Measurements from ENCODE around the gene PRDM10. TPM values are rescaled to one million over a fixed set of nuclear protein-coding genes. Genes with fewer than 3 reads are reported as not detected.
"Not testable (repeated sequence)": the region's sequence is repeated elsewhere in the genome, so short reads cannot be mapped to it uniquely, and the experiment has no call there.

The PRDM10 gene, protein sequence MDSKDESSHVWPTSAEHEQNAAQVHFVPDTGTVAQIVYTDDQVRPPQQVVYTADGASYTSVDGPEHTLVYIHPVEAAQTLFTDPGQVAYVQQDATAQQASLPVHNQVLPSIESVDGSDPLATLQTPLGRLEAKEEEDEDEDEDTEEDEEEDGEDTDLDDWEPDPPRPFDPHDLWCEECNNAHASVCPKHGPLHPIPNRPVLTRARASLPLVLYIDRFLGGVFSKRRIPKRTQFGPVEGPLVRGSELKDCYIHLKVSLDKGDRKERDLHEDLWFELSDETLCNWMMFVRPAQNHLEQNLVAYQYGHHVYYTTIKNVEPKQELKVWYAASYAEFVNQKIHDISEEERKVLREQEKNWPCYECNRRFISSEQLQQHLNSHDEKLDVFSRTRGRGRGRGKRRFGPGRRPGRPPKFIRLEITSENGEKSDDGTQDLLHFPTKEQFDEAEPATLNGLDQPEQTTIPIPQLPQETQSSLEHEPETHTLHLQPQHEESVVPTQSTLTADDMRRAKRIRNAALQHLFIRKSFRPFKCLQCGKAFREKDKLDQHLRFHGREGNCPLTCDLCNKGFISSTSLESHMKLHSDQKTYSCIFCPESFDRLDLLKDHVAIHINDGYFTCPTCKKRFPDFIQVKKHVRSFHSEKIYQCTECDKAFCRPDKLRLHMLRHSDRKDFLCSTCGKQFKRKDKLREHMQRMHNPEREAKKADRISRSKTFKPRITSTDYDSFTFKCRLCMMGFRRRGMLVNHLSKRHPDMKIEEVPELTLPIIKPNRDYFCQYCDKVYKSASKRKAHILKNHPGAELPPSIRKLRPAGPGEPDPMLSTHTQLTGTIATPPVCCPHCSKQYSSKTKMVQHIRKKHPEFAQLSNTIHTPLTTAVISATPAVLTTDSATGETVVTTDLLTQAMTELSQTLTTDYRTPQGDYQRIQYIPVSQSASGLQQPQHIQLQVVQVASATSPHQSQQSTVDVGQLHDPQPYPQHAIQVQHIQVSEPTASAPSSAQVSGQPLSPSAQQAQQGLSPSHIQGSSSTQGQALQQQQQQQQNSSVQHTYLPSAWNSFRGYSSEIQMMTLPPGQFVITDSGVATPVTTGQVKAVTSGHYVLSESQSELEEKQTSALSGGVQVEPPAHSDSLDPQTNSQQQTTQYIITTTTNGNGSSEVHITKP
- polyA plus RNA-seq (ENCODE audit: insufficient read length) = 6.0 TPM

- DNase-seq (ENCODE audit: low read depth) = peak; percentile 77
These were observed at the start of gene PRDM10 for GRCh38 chr11:130002352-130002845. Gene PRDM10 (minus strand): TSS chr11:130002835. CDS start chr11:129960964, 41,871 bp downstream.

DNA sequence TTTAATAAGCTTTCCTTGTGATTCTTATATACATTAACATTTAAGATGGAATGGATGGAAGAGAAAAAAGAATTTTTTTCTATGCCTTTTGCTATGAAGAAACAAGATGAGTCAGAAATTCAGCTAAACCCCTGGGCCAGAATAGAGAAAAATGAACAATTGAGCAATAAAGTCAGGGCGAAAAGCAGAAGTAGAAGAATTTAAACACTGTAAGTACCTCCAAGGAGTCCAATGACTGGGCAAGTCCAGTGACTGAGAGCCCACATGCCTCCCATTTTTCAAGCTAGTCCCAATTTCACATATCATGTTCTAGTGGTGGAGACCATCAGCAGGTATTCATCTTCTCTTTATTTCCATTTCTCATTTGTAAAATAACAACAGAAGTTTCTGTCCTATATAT is 48.4 kb upstream of the PRDM10 start:
- no peak for DNase-seq (ENCODE audit: low read depth)

- DNase-seq (ENCODE audit: low read depth) = no peak
These were observed 47.6 kb upstream of the PRDM10 start for GRCh38 chr11:130050257-130050656.

DNA sequence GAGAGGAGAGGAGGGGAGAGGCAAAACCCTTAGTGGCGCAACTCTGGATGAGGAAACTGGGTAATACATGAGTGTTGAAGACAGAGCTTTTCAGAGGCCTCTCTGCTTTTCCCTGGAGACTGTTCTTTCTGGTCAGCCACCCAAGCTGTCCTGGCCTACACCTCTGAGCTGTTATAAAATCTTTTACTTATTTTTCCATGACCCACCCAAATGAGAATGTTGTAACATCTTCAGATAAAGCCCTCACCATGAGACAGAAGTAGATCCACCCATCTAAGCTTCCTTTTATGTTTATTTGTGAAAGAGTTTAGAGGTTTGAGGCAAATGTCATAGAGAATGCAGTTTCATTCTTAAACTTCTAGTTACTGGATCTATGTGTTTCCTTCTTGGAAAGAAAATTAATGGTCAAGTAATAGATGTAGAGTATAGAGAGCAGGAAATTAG is 46.7 kb upstream of the PRDM10 start:
- no peak for DNase-seq (ENCODE audit: low read depth)

- no peak for DNase-seq (ENCODE audit: low read depth)
These were observed 44.5 kb upstream of the PRDM10 start for GRCh38 chr11:130047141-130047540.

DNA sequence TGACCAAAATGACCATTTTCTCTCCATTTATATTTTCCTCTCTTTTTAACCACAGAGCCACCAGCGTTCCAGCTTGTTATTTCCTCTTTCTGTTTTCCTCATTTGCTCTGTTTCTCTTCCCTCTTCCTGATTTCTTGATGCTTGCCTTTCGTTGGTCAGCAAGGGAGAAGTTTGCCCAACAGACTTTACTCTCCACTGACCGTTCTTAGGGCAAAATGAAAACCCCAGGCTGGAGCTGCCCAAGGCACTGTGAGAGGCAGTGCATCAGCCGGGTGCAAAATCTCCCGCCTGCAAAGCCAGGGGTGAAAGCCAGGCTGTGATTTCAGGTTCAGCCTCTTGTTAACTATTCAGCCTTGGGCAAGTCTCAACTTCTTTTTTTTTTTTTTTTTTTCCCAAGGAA is 40.9 kb upstream of the PRDM10 start:
- no peak for DNase-seq (ENCODE audit: low read depth)

- no peak for DNase-seq (ENCODE audit: low read depth)
These were observed 39.5 kb upstream of the PRDM10 start for GRCh38 chr11:130042093-130042591.

- DNase-seq (ENCODE audit: low read depth) = no peak
These were observed 37.8 kb upstream of the PRDM10 start for GRCh38 chr11:130040281-130040940.

- no peak for DNase-seq (ENCODE audit: low read depth)
These were observed 35.4 kb upstream of the PRDM10 start for GRCh38 chr11:130037881-130038585.

DNA sequence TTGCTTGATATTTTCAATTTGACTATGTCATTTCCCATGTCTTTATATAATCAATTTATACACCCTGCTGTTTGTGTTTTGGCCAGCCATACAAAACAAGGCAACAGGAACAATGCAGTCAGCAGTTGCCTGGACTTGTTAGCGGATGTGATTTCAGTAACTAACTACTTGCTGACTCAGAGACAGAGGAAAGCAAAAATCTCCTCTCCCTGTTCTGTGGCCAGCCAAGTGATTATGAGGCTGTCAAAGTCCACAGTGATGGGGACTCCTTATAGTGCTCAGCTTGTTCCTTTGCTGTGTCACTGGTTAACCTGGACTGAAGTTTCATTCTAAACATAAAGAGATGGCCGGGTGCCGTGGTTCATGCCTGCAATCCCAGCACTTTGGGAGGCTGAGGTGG is 34.4 kb upstream of the PRDM10 start:
- DNase-seq (ENCODE audit: low read depth) = no peak

DNA sequence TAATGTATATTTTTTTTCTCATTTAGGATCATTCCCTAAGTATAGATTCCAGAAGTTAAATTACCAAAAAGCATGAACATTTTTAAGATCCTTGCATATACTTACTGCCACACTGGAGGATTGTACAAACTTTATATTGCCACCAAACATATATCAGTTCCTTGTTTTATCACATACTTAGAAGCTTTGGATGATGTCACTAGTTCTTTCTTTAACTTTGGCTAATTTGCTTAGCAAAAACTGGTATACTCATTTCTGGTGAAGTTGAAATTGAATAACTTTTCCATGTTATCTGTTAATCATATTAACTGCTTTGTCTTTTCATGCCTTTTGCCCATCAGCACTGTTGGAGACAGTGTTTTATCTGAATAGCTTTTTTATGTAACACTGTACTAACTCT is 31.6 kb upstream of the PRDM10 start:
- no peak for DNase-seq (ENCODE audit: low read depth)

DNA sequence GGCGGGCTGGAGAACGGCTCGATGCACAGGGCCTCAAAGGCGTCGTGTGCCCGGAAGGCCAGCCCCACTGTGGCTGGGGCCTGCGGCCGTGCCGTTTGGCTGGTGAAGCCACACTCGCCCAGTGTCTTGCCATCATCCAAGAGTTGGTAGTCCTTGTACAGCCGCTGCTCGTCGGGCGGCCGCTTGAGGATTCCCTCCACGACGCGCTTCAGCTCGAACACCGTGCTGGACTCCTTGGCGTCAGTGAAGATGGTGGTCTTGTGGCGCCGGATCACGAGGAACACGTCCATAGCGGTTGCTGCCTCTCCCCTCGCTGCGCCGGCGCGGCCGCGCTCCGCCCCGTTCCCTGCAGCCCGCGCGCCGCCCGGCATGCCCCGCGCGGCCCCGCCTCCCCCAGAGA is 30.3 kb upstream of the PRDM10 start:
- no peak for DNase-seq (ENCODE audit: low read depth)

DNA sequence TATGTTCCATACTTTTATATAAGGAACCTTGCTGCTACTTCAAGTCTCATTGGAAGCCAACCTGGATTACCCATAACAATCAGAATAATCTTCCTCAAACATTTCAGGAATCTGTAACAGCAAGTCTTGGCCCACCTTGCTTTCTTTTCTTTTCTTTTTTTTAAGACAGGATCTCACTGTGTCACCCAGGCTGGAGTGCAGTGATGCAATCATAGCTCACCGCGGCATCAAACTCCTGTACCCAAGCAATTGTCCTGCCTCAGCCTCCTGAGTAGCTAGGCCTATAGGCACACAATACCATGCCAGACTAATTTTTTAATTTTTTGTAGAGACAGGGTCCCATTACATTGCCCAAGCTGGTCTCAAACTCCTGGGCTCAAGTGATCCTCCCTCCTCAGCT is 29.3 kb upstream of the PRDM10 start:
- no peak for DNase-seq (ENCODE audit: low read depth)

DNA sequence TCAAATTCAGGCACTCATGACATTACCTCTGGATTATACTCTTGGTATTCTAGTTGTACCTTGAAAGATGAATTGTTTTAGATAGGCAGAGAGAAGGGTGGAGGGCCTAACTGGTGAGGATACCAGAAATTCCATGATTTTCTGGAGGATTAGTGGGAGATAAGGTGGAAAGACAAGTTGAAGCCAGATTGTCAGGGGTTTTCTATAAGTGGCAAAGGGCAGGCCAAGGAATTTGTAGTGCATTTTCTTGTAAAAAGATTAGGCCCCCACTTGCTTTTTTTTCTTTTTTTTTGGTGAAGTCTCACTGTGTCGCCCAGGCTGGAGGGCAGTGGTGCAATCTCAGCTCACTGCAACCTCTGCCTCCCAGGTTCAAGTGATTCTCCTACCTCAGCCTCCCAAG is 28.4 kb upstream of the PRDM10 start:
- DNase-seq (ENCODE audit: low read depth) = no peak

GRCh38 chr11:130029137-130029536 is 26.5 kb upstream of the PRDM10 start:
- DNase-seq (ENCODE audit: low read depth) = no peak

GRCh38 chr11:130025371-130025770 is 22.7 kb upstream of the PRDM10 start:
- no peak for DNase-seq (ENCODE audit: low read depth)

DNA sequence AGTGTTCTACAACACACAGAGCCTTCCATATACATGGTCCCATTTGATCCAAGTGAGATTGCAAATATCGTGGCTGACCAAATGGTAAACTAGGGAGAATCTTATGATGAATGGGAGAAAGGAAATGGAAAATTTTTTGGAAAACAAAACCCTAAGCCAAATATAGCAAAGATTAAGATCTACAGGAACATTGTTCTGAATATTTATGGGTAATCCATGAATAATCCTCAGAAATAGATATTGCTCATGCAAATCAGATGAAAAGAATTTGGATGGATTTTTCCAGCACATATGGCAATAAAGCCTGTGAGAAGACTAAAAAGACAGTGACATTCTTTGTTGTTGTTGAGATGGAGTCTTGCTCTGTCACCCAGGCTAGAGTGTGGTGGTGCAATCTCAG is 21.7 kb upstream of the PRDM10 start:
- no peak for DNase-seq (ENCODE audit: low read depth)

- no peak for DNase-seq (ENCODE audit: low read depth)
These were observed 20.6 kb upstream of the PRDM10 start for GRCh38 chr11:130023204-130023603.

DNA sequence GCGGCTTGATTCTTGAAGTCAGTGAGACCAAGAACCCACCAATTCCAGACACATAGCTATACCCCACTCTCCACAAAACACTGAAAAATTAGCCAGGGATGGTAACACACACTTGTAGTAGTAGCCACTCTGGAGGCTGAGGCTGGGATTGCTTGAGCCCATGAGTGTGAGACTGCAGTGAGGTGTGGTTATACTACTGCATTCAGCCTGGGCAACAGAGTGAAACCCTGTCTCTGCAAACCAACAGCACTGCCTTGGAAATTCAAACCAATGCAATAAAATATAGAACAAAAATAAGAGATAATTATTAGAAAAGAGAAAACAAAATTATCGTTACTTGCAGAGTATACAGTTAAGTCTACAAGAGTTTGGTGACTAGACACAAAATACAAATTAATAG is 20.2 kb upstream of the PRDM10 start:
- DNase-seq (ENCODE audit: low read depth) = no peak

DNA sequence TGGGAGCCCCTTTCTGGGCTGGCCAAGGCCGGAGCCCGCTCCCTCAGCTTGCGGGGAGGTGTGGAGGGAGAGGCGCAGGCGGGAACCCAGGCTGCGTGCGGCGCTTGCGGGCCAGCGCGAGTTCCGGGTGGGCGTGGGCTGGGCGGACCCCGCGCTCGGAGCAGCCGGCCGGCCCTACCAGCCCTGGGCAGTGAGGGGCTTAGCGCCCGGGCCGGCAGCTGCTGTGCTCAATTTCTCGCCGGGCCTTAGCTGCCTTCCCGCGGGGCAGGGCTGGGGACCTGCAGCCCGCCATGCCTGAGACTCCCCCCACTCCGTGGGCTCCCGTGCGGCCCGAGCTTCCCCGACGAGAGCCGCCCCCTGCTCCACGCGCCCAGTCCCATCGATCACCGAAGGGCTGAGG is 19.0 kb upstream of the PRDM10 start:
- not testable (repeated sequence) for DNase-seq (ENCODE audit: low read depth)

DNA sequence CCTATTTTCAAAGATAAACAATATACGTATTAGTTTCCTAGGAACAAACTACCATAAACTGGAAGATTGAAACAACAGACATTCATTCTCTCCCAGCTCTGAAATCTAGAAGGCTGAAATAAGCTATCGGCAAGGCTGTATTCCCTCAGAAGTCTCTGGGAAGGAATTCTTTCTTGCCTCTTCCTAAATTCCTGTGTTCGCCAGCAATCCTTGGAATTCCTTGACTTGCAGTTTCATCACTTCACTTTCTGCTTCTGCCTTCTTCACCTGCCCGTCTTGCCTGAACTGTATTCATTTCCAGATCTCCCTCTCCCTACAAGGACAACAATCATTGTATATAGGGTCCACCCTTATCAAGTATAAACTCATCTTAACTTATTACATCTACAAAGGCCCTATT is 17.7 kb upstream of the PRDM10 start:
- DNase-seq (ENCODE audit: low read depth) = no peak

Data from forelimb muscle (tissue), 1 donor.